Right kidney (tissue), 1 donor: ENCODE measurements around the gene PPP1R3E.
"Not testable (repeated sequence)": the region's sequence is repeated elsewhere in the genome, so short reads cannot be mapped to it uniquely, and the experiment has no call there.

Experiments
- DNase-seq: peaks from one replicate; pipeline ENCODE4 v3.0.0-alpha.2; 2016

The PPP1R3E gene

DNA sequence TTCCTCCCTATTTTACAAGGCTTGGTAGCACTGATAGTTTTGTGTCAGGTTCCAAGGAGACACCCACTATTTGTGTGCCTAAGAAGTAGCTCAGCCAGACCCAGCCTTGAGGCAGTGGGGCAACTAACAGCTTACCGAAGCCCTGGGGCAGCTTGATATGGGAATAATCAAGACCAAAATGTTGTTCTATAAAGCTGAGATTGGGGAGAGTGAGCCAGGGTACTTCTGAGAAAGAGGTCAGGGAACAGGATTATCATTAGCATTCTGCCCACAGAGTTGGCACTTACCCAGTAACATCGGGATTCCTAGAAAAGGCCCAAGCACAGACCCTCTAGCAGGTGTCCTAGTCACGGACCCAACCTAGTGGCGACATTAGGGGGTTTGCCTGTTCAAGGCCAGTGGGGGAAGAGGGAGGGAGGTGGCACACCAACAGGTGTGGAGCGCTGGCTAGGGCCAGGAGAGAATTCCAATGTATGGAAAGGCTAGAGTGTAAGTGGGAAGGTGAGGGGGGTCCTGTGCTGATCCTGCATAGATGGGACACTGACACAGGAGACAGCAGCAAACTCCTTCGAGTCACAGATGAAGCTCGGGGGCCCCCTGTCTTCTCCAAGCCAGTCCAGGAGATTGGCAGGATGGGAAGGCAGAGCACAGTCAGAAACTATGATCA lies 4.9 kb downstream of the PPP1R3E start:
- DNase-seq: no peak

DNA sequence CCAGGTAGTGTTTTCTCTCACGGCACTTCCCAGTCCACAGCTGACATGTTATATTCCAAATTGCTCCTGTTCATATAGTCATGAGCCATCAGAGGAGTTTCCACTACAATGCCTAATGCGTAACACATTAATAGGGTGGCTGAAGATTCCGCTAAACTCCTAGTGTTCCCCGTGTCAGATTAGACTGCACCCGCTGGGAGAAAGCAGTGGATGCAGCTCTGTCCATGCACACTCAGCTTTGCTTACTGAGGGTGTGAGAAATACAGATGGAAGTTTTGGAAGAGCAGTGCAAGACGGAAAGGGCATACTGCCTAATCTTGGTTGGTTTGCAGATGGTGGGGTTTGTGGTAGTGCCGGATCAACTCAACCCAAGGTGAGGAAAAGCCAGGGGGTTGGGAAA lies 5.6 kb downstream of the PPP1R3E start:
- DNase-seq: no peak

DNA sequence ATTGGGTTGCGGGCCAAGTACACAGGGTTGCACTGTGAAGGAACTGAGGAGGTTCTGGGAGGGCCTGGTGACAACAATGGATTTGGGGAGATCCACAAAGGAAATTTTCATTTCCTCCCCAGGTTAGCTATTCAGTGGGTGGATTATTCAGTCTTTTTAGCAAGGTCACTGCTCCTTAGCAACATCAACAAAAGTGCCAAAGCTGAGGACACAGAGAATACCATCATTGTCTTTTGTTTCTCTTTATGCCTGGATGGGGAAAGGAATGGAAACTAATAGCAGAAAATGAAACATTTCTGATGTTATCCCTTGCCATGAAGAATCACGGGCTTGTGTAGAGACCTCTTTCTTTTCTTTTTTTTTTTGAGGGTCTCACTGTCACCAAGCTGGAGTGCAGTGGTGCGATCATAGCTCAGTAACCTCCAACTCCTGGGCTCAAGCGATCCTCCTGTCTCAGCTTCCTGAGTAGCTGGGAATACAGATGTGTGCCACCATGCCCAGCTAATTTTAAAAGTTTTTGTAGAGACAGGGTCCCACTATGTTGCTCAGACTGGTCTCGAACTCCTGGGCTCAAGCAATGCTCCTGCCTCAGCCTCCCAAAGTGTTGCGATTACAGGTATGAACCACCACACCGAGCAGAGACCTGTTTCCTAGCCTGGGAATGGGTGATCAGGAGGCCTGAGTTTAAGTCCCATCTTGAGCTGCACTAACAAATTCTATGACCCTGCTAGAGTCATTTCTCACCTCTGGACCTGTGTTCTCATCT lies 6.5 kb downstream of the PPP1R3E start:
- no peak for DNase-seq

DNA sequence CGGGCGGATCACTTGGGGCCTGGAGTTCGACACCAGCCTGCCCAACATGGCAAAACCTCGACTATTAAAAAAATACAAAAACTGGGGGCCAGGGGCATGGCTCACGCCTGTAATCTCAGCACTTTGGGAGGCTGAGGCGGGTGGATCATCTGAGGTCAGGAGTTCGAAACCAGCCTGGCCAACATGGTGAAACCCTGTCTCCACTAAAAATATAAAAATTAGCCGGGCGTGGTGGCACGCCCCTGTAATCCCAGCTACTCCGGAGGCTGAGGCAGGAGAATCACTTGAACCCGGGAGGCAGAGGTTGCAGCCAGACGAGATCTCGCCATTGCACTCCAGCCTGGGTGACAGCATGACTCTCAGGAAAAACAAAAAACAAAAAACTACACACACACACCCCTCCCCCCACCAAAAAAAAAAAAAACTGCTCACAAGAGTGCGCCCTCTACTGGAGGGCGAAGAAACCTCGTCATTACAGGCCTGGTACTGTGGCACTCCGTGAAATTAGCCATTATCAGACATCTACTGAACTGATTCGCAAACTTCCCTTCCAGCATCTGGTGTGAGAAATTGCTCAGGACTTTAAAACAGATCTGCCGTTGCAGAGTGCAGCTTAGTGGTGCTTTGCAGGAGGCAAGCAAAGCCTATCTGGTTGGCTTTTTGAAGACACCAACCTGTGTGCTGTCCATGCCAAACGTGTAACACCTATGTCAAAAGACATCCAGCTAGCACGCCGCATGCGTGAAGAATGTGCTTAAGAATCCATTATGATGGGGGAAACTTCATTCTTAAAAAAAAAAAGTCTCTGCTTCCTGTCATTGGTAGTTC lies 7.7 kb downstream of the PPP1R3E start:
- DNase-seq: peak; percentile 52

DNA sequence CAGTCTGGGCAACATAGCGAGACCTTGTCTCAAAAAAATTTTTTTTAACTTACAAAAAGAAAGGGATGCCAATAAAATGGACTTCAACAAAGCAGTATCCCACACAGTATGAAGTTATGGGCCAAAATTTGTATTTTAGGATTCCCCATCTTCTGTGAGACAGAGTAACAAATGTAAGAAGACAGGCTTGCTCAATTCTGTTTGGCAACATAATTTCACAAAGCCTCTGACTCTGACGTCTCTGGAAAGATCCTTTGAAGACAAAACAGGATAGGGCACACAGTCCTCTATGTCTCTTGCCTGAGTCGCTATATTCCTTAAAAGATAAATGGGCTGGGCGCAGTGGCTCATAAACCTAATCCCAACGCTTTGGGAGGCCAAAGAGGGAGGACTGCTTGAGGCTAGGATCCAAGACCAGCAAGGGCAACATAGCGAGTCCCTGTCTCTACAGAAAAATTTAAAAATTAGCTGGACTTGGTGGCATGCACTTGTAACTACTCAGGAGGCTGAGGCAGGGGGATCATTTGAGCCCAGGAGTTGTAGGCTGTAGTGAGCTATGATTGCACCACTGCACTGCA lies 15.7 kb downstream of the PPP1R3E start:
- no peak for DNase-seq

DNA sequence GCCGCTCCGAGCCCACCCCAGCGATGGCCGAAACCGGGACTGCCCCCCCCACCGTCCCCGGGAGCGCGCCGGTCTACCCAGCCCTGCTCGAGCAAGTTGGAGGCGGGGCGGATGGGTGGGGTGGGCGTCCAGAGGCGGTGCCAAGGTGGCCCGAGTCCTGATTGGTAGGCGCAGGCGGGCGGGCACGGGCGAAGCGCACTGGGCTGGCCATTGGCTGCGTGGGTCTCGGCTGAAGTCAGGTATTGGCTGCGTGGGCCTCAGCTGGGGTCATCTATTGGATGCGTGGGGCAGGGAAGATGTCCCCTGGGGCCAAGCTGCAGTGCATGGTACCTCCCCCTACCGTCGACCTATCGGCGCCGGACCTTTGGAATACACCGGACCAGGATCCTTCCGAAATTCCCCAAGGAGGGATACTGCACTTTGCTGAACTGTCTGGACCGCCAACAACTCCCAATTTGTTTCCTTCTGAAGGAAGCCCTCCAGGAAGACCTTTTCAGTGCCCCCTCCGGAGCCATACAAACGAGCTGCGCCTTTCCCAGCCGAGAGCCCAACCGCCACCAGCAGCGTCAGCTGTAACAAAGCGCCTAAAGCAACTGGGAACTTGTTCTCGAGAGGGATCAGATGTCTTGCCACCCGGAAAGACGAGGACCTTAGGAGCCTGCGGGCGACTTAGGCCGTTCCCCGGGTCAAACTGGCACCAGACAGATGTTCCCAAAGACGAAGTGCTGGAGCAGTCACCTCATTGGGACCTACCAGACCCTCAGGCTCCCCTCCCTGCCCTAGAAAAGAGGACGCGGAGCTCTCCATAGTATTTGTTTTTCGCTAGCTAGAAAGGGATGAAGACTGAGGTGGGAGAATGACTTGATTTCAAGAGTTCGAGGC lies 16.4 kb downstream of the PPP1R3E start, which contains the start of gene HOMEZ:
Gene HOMEZ (minus strand): TSS at position 113 of the 882 bp plus-strand sequence. CDS start 180 bp downstream, outside the sequence.
- peak; percentile 93 for DNase-seq

DNA sequence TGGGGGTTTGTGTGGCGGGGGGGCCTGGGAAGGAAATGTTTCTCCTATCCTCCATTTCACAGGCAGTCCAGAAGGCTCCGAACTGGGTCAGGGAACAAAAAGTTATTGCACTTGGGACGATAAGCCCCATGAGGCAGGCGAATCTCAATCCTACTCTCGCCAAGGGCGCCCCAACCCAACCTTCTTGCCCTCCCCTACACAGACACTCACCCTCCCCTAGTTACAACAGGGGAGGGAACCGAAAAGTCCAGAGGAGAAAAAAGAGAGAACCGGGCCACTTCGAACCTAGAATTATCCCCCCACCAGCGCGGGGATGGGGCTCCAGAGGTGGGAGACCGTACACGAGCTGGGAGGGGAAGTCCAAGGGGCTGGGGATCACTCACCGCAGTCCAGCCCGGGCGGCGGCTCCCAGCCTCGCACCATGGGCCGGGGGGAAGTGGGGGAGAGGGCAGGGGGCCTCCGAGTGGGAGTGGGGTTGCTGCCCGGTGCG lies 17.1 kb downstream of the PPP1R3E start:
- peak; percentile 67 for DNase-seq

DNA sequence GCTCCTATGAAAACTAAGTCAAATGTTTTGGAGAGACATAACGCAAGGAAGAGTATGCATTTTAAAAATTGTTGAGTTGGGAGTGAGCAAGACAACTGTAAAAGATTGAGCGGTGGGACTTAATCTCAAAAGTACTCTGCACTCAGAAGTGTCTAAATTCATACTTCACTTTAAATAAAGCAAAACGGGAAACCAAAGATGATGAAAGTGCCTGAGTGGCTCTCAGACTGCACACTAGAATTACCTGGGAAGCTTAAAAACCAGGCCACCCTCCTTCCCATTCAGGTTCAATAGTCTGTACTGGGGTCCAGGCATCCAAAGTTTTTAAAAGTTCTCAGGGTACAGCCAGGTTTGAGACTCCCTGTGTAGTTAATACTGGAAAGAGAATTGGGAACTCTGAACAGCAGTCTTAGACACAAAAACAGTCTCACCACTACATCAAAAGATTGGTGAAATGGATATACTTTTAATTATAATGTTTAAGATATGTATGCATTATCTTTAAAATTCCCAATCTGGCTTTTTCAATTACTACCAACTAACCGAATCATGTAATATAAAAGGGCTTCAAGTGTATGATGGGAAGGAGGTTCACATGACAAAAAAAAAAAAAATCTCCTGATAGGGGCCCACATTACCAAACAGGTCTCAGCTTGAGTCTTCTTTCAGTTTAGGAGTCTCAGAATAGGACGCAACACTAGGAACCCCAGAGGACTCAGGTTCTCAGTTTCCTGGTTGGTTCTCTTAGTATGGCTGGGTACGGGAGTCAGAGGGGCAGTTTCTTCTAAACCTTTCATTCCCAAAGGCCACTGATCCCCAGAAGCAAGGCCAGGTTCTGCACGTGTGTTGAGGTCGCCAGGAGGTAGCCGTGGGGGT lies 17.8 kb downstream of the PPP1R3E start:
- DNase-seq: no peak

DNA sequence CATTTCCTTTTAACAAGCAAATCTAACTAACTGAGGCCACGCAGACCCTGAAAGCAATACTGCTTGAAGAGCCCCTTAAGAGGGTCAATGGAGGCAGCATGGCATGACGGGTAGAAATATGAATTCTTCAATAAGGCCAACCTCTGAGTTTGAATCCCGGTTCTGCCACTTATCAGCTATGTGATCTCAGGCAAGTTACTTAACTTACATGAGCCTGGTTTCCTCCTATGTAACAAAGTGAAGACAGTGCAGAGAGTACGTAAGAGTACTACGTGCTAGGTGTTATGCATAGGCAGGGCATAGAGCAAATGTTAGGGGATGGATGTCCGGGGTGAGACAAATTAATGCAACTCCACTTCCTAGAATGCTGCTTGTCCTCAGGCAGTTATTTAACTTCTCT lies 21.4 kb downstream of the PPP1R3E start:
- DNase-seq: no peak

DNA sequence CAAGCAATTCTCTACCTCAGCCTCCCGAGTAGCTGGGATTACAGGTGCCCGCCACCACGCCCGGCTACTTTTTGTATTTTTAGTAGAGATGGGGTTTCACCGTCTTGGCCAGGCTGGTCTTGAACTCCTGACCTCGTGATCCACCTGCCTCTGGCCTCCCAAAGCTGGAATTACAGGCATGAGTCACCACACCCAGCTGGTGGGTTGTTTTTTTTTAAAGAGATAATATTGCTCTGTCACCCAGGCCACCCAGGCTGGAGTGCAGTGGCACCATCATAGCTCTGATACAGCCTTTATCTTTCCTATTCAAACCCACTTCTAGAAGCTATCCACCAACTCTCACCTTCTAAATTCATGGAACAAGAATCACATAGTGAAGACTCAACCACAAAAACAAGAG lies 24.7 kb downstream of the PPP1R3E start:
- not testable (repeated sequence) for DNase-seq

DNA sequence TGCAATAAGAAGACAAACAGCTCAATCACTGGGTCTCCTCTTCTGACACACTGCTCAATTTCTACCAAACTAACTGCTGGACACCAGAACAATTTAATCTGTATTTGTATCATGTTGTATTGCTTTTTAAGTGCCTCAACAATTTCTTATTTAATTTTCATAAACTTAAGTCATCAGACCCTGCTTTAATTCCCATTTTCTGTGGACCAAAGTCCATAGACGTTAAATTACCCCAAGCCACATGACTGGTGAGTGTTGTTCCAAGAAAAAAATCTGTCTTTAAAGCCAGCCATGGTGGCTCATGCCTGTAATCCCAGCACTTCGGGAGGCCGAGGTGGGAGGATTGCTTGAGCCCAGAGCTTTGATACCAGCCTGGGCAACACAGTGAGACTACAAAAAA lies 25.5 kb downstream of the PPP1R3E start:
- no peak for DNase-seq

DNA sequence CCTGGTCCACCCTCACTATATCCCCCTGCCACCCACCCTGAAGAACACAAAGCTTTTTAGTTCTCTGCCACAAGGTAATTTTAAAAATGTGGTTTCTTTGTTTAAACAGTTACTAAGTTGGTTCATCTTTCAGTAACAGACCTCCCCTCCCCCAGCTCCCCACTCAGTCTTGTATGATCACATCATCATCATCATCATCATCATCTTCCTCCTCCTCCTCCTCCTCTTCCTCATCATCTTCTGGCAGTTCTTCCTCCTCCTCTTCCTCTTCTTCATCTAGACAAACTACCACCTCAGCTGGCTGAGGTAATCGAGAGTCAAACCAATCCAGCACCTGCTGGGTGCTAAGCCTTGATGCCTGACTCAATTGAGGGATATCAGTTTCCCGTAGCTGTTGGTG lies 27.2 kb downstream of the PPP1R3E start:
- DNase-seq: no peak

DNA sequence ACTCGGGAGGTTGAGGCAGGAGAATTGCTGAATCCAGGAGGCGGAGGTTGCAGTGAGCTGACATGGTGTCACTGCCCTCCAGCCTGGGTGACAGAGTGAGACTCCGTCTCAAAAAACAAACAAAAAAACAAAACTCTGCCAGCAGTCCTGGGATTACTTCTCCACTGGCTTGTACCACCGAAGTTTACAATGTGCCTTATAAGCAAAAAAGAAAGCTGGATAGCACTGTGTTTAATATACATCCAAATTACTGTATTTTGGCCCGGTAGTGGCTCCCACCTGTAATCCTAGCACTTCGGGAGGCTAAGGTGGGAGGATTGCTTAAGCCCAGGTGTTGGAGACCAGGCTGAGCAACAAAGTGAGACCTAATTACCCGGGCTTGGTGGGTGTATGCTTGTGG lies 33.5 kb downstream of the PPP1R3E start:
- DNase-seq: no peak

DNA sequence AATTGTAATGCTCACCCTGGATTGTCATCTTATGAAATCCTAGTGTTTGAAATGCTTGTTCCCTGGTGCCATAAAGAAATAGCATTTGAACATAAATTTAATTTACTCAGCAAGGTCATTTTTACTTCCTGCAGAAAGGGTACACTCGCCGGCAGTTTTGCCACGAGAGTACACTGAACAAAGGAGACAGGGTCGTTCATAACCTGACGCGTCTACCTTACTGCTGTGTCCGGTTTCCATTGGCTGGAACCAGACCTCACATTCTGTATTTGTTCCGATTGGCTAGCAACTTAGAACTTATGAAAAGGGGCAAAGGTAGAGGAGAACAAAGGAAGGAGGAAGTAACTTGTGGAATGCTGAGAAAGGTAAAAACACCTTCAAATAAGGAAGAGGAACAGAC lies 41.8 kb downstream of the PPP1R3E start:
- not testable (repeated sequence) for DNase-seq

DNA sequence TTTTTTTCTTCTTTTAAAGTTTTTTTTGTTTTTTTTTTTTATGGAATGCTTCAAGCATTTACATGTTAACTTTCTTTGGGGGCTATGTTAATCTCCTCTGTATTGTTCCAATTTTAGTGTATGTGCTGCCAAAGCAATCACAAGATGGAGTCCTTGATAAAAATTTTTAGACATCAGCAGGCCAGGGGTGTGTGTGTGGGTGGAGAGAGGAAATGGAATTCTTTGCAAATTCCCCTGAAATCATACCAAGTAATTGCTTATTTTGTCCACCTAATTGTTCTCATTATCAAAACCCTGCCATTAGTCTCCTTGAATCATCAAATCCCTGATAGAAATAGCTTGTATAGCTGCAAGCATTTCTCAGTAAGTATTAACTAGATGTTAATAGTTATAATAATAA lies 43.2 kb downstream of the PPP1R3E start:
- no peak for DNase-seq

DNA sequence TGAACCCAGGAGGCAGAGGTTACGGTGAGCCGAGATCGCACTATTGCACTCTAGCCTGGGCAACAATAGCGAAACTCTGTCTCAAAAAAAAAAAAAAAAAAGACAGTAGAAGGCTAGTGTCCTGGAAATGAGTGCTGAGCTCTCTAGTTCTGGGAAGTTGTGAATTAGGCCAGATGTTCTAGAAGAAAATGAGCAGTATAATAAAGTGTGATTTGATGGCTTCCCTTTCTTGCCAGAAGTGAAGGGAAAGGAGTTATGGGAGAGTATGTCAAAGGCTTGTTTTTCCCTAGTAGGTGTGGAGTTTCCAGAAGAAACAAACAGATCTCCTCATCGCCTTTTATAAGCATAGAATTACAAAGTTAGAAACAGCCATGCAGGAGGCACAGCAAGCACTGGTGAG lies 44.4 kb downstream of the PPP1R3E start:
- no peak for DNase-seq

DNA sequence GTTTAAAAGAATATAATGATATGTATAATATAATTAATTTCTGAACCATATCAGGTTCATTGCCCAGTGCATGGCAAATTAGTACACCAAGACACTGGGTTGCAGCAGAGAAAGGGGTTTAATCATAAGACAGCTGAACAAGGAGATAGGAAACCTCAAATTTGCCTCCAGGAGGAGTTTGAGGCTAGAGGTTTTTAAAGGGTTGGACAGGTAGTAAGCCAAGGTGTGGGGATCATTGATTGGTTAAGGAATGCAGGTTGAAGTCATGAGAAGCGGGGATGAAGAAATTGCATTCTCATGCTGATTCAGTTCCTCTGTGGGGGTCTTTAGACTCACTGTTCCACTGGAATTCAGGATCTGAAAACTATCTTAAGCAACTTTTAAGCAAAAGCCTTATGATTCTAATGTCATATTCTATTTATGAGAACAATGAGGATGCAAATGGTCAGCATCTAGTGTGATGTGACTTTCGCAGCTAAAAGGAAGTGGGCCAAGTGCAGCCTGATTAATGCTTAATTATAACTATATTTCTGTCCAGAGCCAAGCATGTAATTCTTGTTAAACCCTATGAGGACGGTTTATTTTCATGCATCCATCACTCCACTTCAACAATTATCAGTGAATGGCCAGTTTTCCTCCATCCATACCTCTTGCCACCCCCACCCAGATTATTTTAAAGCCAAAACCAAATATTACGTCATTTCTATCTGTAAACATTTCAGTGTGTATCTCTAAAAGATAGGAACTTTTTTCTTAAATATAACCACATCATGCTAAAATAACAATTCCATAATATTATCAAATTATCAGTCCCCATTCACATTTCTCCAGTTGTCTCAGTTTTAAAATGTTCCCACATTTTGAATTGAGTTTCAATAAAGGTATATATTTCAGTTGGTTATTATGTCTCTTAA lies 50.0 kb downstream of the PPP1R3E start:
- no peak for DNase-seq

DNA sequence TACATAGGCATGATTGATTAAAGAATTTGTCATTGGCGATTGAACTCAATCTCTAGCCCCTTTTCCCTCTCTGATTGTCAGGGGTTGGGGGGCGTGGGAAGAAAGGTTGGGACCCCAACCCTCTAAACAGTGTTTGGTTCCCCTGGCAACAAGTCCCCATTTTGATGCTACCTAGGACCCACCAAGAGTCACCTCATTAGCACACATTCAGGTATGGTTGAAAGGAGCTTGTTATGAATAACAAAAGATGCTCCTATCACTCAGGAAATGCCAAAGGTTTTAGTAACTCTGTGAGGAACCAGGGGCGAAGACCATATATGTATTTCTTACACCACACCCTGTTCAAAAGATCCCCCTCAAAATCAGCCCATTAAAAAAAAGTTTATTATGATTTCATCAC lies 50.7 kb downstream of the PPP1R3E start:
- no peak for DNase-seq

DNA sequence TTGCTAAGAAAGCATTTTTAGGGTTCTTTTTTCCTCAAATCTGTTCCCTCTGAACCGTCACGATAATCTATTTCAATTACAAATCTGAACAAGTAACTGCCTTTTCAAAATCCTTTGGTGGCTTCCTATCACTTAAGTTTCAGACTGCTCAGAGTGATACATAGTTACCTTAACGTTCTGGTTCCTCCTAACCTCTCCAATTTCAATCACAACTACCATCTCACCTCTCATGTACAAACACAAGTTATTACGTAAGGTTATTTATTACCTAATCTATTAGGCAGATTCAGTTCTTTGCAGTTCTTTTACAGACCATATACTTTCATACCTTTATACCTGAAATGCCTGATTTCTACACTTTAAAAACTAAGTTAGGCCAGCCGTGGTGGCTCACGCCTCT lies 52.8 kb downstream of the PPP1R3E start:
- no peak for DNase-seq
